ENCODE data around the gene SLC2A6.

SLC2A6 gene, protein sequence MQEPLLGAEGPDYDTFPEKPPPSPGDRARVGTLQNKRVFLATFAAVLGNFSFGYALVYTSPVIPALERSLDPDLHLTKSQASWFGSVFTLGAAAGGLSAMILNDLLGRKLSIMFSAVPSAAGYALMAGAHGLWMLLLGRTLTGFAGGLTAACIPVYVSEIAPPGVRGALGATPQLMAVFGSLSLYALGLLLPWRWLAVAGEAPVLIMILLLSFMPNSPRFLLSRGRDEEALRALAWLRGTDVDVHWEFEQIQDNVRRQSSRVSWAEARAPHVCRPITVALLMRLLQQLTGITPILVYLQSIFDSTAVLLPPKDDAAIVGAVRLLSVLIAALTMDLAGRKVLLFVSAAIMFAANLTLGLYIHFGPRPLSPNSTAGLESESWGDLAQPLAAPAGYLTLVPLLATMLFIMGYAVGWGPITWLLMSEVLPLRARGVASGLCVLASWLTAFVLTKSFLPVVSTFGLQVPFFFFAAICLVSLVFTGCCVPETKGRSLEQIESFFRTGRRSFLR

GRCh38 chr9:133478851-133479711, at the start of gene SLC2A6:
Gene SLC2A6, minus strand, starts transcription at chr9:133479099. Its CDS starts 40 bp downstream, at chr9:133479059.
- peaks cover 0 to 9% of the 10 kb centered on the region in 2 donors for H3K27me3 ChIP-seq (ENCODE audit: control insufficient read depth in 1 of 2, insufficient read depth in 2 of 2, low read length in 2 of 2)
- no peak within 1 kb of the TSS for H3K9ac ChIP-seq (ENCODE audit: low read depth in 1 of 2, low read length in 2 of 2)
- no peaks in the 10 kb centered on the region for H3K9me3 ChIP-seq (ENCODE audit: control insufficient read depth in 1 of 2, low read length in 2 of 2)
- peak within 1 kb of the TSS; percentile 64 to 67 for H3K4me3 ChIP-seq (ENCODE audit: low read depth in 1 of 2, low read length in 2 of 2)
- no peak within 1 kb of the TSS for H3K27ac ChIP-seq (ENCODE audit: low read depth, low read length)
- no peaks in the 10 kb centered on the region for H3K36me3 ChIP-seq (ENCODE audit: control insufficient read depth in 1 of 2, insufficient read depth in 2 of 2, low read length in 2 of 2)
- H3K4me1 ChIP-seq (ENCODE audit: control insufficient read depth in 1 of 2, insufficient read depth in 2 of 2, low read length in 2 of 2), result peaks cover 9 to 11% of the 10 kb centered on the region in 2 donors

DNA sequence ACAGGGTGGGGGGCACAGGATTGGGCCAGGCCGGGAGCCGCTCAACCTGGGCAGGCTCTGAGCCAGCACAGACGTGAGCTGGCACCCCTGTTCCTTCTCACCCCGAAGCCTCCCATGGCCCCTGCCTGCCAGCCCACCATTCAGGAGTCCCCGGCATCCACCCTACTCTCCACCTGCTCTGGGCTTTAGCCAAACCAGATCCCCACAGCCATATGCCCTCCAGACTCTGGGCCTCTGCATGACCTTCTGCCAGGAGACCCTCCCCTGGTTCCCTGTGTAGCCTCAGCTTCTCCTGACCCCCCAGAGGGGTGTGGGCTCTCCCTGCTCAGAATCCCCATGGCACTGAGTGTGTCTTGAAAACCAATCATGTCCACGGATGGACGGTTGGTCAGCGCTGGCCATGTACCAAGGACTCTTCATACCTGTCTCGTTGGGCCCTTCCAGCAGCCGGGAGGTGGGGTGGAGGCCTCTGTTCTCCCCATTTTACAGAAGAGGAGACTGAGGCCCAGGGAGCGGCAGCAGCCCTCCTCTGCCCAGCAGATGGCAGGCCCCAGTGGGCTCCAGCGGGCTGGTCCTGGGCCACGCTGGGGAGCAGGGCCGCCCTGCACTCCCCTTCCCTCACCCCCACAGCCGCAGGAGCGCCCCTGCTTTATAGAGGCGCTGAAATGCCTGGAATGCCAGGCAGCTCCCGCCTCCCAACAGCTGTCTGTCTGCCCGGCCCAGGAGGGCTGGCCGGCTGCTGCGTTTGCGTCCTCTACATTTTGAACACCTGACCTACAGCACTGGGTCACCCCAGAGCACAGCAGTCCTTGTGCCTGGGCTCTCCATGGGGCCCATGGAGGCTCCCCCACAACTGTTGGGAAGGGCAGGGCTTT, 49.3 kb upstream of the SLC2A6 start:
- no peak overlapping the region for H3K4me3 ChIP-seq (ENCODE audit: low read depth in 1 of 2, low read length in 2 of 2)
- no peak overlapping the region for H3K9ac ChIP-seq (ENCODE audit: low read depth in 1 of 2, low read length in 2 of 2)
- no peaks in the 10 kb centered on the region for H3K9me3 ChIP-seq (ENCODE audit: control insufficient read depth in 1 of 2, low read length in 2 of 2)
- H3K27ac ChIP-seq (ENCODE audit: low read depth, low read length), result no peak overlapping the region
- peaks cover 1 to 14% of the 10 kb centered on the region in 2 donors for H3K27me3 ChIP-seq (ENCODE audit: control insufficient read depth in 1 of 2, insufficient read depth in 2 of 2, low read length in 2 of 2)
- no peaks in the 10 kb centered on the region for H3K36me3 ChIP-seq (ENCODE audit: control insufficient read depth in 1 of 2, insufficient read depth in 2 of 2, low read length in 2 of 2)
- peaks cover 0 to 14% of the 10 kb centered on the region in 2 donors for H3K4me1 ChIP-seq (ENCODE audit: control insufficient read depth in 1 of 2, insufficient read depth in 2 of 2, low read length in 2 of 2)

- Histone ChIP-seq H3K9me3 (ENCODE audit: control insufficient read depth in 1 of 2, low read length in 2 of 2) (no peaks in the 10 kb centered on the region), H3K4me3 (ENCODE audit: low read depth in 1 of 2, low read length in 2 of 2) (no peak overlapping the region), H3K4me1 (ENCODE audit: control insufficient read depth in 1 of 2, insufficient read depth in 2 of 2, low read length in 2 of 2) (peaks cover 4 to 14% of the 10 kb centered on the region in 2 donors), H3K36me3 (ENCODE audit: control insufficient read depth in 1 of 2, insufficient read depth in 2 of 2, low read length in 2 of 2) (no peaks in the 10 kb centered on the region), H3K9ac (ENCODE audit: low read depth in 1 of 2, low read length in 2 of 2) (no peak overlapping the region), H3K27ac (ENCODE audit: low read depth, low read length) (no peak overlapping the region), H3K27me3 (ENCODE audit: control insufficient read depth in 1 of 2, insufficient read depth in 2 of 2, low read length in 2 of 2) (peaks cover 0 to 8% of the 10 kb centered on the region in 2 donors)
Observed at GRCh38 chr9:133527444-133527920, 48.6 kb upstream of the SLC2A6 start.

DNA sequence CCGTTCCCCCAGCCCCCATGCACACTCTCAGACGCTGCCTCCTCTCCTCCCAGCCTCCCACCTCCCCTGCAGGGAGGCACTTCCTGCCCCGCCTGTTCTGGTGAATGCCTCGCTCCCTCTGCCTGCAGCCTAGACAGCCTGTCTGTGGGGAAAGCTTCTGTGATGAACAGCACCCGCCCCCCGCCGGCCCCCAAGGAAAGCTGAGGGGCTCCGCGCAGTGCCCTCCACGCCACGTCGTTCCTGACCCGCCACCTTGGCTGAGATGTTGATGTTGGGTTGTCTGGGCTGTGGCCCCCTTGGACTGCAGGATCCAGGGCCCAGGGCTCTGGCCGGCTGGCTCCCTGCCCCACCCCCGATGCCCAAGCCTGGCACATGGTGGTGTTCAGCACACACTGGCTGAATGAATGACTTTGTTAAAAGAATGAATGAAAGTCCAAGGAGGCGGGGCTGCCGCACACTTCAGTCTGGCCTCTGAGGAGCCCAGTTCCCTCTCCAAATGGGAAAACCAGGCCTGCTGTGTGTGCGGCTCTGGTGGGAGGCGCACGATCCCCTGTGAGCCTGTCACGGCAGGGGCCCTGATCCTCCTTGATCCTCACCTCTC, 47.9 kb upstream of the SLC2A6 start:
- Histone ChIP-seq H3K27me3 (ENCODE audit: control insufficient read depth in 1 of 2, insufficient read depth in 2 of 2, low read length in 2 of 2) (peaks cover 0 to 8% of the 10 kb centered on the region in 2 donors), H3K27ac (ENCODE audit: low read depth, low read length) (no peak overlapping the region), H3K9ac (ENCODE audit: low read depth in 1 of 2, low read length in 2 of 2) (no peak overlapping the region), H3K4me3 (ENCODE audit: low read depth in 1 of 2, low read length in 2 of 2) (no peak overlapping the region), H3K36me3 (ENCODE audit: control insufficient read depth in 1 of 2, insufficient read depth in 2 of 2, low read length in 2 of 2) (no peaks in the 10 kb centered on the region), H3K9me3 (ENCODE audit: control insufficient read depth in 1 of 2, low read length in 2 of 2) (no peaks in the 10 kb centered on the region), H3K4me1 (ENCODE audit: control insufficient read depth in 1 of 2, insufficient read depth in 2 of 2, low read length in 2 of 2) (peaks cover 4 to 19% of the 10 kb centered on the region in 2 donors)

- no peak overlapping the region for H3K4me3 ChIP-seq (ENCODE audit: low read depth in 1 of 2, low read length in 2 of 2)
- peaks cover 4 to 19% of the 10 kb centered on the region in 2 donors for H3K4me1 ChIP-seq (ENCODE audit: control insufficient read depth in 1 of 2, insufficient read depth in 2 of 2, low read length in 2 of 2)
- no peaks in the 10 kb centered on the region for H3K9me3 ChIP-seq (ENCODE audit: control insufficient read depth in 1 of 2, low read length in 2 of 2)
- no peak overlapping the region for H3K9ac ChIP-seq (ENCODE audit: low read depth in 1 of 2, low read length in 2 of 2)
- no peak overlapping the region for H3K27ac ChIP-seq (ENCODE audit: low read depth, low read length)
- H3K36me3 ChIP-seq (ENCODE audit: control insufficient read depth in 1 of 2, insufficient read depth in 2 of 2, low read length in 2 of 2), result no peaks in the 10 kb centered on the region
- peaks cover 0 to 8% of the 10 kb centered on the region in 2 donors for H3K27me3 ChIP-seq (ENCODE audit: control insufficient read depth in 1 of 2, insufficient read depth in 2 of 2, low read length in 2 of 2)
Observed at GRCh38 chr9:133525677-133526076, 46.8 kb upstream of the SLC2A6 start.

- H3K4me1 ChIP-seq (ENCODE audit: control insufficient read depth in 1 of 2, insufficient read depth in 2 of 2, low read length in 2 of 2), result peaks cover 4 to 19% of the 10 kb centered on the region in 2 donors
- H3K36me3 ChIP-seq (ENCODE audit: control insufficient read depth in 1 of 2, insufficient read depth in 2 of 2, low read length in 2 of 2), result no peaks in the 10 kb centered on the region
- H3K4me3 ChIP-seq (ENCODE audit: low read depth in 1 of 2, low read length in 2 of 2), result no peak within 1 kb of the TSS
Observed at GRCh38 chr9:133524679-133525228, 45.9 kb upstream of the SLC2A6 start, which contains the start of gene MYMK. Gene MYMK, minus strand, starts transcription at chr9:133524959. Its CDS starts 115 bp downstream, at chr9:133524844.

DNA sequence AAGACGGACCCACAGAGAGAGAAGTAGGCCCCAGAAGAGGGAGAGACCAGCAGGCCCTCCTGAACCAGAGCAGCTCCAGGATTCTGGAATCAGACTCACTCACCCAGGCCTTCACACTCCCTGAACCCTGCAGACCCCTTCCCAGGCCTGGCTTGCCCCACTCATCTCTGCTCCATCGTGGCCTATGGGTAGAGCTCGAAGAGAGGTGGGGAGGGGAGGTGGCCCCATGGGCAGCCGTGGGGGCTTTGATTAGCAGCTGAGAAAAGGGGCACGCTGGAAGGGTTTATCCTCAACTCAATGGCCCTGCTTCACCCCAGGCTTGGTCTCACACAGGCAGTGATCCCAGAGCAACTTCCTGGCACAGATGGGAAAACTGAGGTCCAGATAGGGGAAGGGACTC, 45.2 kb upstream of the SLC2A6 start:
- H3K9ac ChIP-seq (ENCODE audit: low read depth in 1 of 2, low read length in 2 of 2), result no peak overlapping the region
- H3K9me3 ChIP-seq (ENCODE audit: control insufficient read depth in 1 of 2, low read length in 2 of 2), result no peaks in the 10 kb centered on the region
- H3K4me3 ChIP-seq (ENCODE audit: low read depth in 1 of 2, low read length in 2 of 2), result no peak overlapping the region
- H3K27me3 ChIP-seq (ENCODE audit: control insufficient read depth in 1 of 2, insufficient read depth in 2 of 2, low read length in 2 of 2), result no peaks in the 10 kb centered on the region
- no peaks in the 10 kb centered on the region for H3K36me3 ChIP-seq (ENCODE audit: control insufficient read depth in 1 of 2, insufficient read depth in 2 of 2, low read length in 2 of 2)
- H3K4me1 ChIP-seq (ENCODE audit: control insufficient read depth in 1 of 2, insufficient read depth in 2 of 2, low read length in 2 of 2), result peaks cover 4 to 19% of the 10 kb centered on the region in 2 donors
- no peak overlapping the region for H3K27ac ChIP-seq (ENCODE audit: low read depth, low read length)

More at GRCh38 chr9:133524679-133525228, 45.9 kb upstream of the SLC2A6 start, which contains the start of gene MYMK:
- no peak within 1 kb of the TSS for H3K9ac ChIP-seq (ENCODE audit: low read depth in 1 of 2, low read length in 2 of 2)
- H3K27me3 ChIP-seq (ENCODE audit: control insufficient read depth in 1 of 2, insufficient read depth in 2 of 2, low read length in 2 of 2), result peaks cover 0 to under 1% of the 10 kb centered on the region in 2 donors
- no peak within 1 kb of the TSS for H3K27ac ChIP-seq (ENCODE audit: low read depth, low read length)
- no peaks in the 10 kb centered on the region for H3K9me3 ChIP-seq (ENCODE audit: control insufficient read depth in 1 of 2, low read length in 2 of 2)

DNA sequence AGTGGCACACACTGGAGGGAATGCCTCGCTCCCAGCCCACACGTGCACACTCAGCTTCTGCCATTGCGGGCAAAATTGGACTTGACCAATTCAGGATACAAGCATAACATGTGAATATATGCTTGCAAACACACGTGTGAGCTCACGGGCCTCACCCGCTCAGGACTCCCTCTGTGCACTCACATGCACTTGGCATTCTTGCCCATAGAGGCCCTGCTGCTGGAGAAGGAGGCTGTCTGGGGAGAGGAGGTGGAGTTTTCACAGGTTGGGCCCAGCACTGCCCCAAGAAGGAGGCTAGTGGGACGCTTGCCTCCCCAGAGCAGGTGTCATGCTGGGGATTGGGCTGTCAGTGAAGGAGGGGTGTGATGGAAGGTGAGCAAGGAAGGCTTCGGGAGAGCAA, 44.2 kb upstream of the SLC2A6 start:
- Histone ChIP-seq H3K4me1 (ENCODE audit: control insufficient read depth in 1 of 2, insufficient read depth in 2 of 2, low read length in 2 of 2) (peaks cover 4 to 15% of the 10 kb centered on the region in 2 donors), H3K27me3 (ENCODE audit: control insufficient read depth in 1 of 2, insufficient read depth in 2 of 2, low read length in 2 of 2) (no peaks in the 10 kb centered on the region), H3K27ac (ENCODE audit: low read depth, low read length) (no peak overlapping the region), H3K9me3 (ENCODE audit: control insufficient read depth in 1 of 2, low read length in 2 of 2) (no peaks in the 10 kb centered on the region), H3K4me3 (ENCODE audit: low read depth in 1 of 2, low read length in 2 of 2) (no peak overlapping the region), H3K9ac (ENCODE audit: low read depth in 1 of 2, low read length in 2 of 2) (no peak overlapping the region), H3K36me3 (ENCODE audit: control insufficient read depth in 1 of 2, insufficient read depth in 2 of 2, low read length in 2 of 2) (no peaks in the 10 kb centered on the region)
